Ishikawa (cell line): Measurements from ENCODE around the gene VTI1A.

Source experiments
- CEBPB ChIP-seq: IDR thresholded peaks from 2 replicates; pipeline ENCODE4 v1.6.1; 2012
- CREB1 ChIP-seq: IDR thresholded peaks from 2 replicates; pipeline ENCODE4 v1.6.1; 2012; ENCODE audit warnings: low read depth
- EGR1 ChIP-seq: IDR thresholded peaks from 2 replicates; pipeline ENCODE4 v1.6.1; 2012
- EP300 ChIP-seq: IDR thresholded peaks from 2 replicates; pipeline ENCODE4 v1.6.1; 2012; ENCODE audit warnings: borderline replicate concordance
- FOXM1 ChIP-seq: IDR thresholded peaks from 2 replicates; pipeline ENCODE4 v1.6.1; 2012; ENCODE audit warnings: low read depth, borderline replicate concordance
- MAX ChIP-seq: IDR thresholded peaks from 2 replicates; pipeline ENCODE4 v1.6.1; 2012
- NFIC ChIP-seq: IDR thresholded peaks from 2 replicates; pipeline ENCODE4 v1.6.1; 2012
- RAD21 ChIP-seq: IDR thresholded peaks from 2 replicates; pipeline ENCODE4 v1.6.1; 2012; ENCODE audit warnings: low read depth
- REST ChIP-seq: IDR thresholded peaks from 2 replicates; pipeline ENCODE4 v1.6.1; 2012; ENCODE audit warnings: low read depth, mild to moderate bottlenecking
- TAF1 ChIP-seq: IDR thresholded peaks from 2 replicates; pipeline ENCODE4 v1.6.1; 2012; ENCODE audit warnings: low read depth, mild to moderate bottlenecking
- TCF12 ChIP-seq: IDR thresholded peaks from 2 replicates; pipeline ENCODE4 v1.6.1; 2012; ENCODE audit warnings: low read depth
- TEAD4 ChIP-seq: IDR thresholded peaks from 2 replicates; pipeline ENCODE4 v1.6.1; 2012
- USF1 ChIP-seq: IDR thresholded peaks from 2 replicates; pipeline ENCODE4 v1.6.1; 2012
- YY1 ChIP-seq: IDR thresholded peaks from 2 replicates; pipeline ENCODE4 v1.6.1; 2012; ENCODE audit warnings: low read depth
- ZBTB7A ChIP-seq: IDR thresholded peaks from 2 replicates; pipeline ENCODE4 v1.6.1; 2012; ENCODE audit warnings: low read depth

VTI1A gene

GRCh38 chr10:112409755-112410154, 37.3 kb upstream of the VTI1A start:
- no peak for TF ChIP-seq REST
- no peak for TF ChIP-seq TAF1
- TF ChIP-seq YY1: no peak
- TF ChIP-seq TCF12: no peak
- TF ChIP-seq EGR1: no peak
- no peak for TF ChIP-seq RAD21
- TF ChIP-seq EP300: no peak
- no peak for TF ChIP-seq FOXM1
- TF ChIP-seq CEBPB: no peak
- no peak for TF ChIP-seq USF1
- no peak for TF ChIP-seq CREB1
- TF ChIP-seq ZBTB7A: no peak
- TF ChIP-seq NFIC: no peak
- TF ChIP-seq MAX: no peak
- TF ChIP-seq TEAD4: no peak

- no peak for TF ChIP-seq TCF12
- TF ChIP-seq TEAD4: no peak
- no peak for TF ChIP-seq FOXM1
- TF ChIP-seq ZBTB7A: no peak
- TF ChIP-seq YY1: no peak
- TF ChIP-seq EGR1: no peak
- TF ChIP-seq TAF1: no peak
- TF ChIP-seq EP300: no peak
- TF ChIP-seq CEBPB: no peak
- TF ChIP-seq USF1: no peak
- TF ChIP-seq NFIC: no peak
- no peak for TF ChIP-seq CREB1
- no peak for TF ChIP-seq RAD21
- no peak for TF ChIP-seq REST
- TF ChIP-seq MAX: no peak
Measured at GRCh38 chr10:112412696-112413095, 34.3 kb upstream of the VTI1A start.

GRCh38 chr10:112421731-112422130, 25.3 kb upstream of the VTI1A start:
- TF ChIP-seq ZBTB7A (no peak), NFIC (no peak), FOXM1 (no peak), CREB1 (no peak), TCF12 (no peak), EP300 (no peak), EGR1 (no peak), REST (no peak), TAF1 (no peak), YY1 (no peak)

- TF ChIP-seq TAF1 (no peak), CREB1 (no peak), USF1 (no peak)
Measured at GRCh38 chr10:112424651-112425050, 22.4 kb upstream of the VTI1A start.

GRCh38 chr10:112426111-112426510, 20.9 kb upstream of the VTI1A start:
- TF ChIP-seq TCF12 (no peak), CREB1 (no peak)
